ENCODE results near the gene GRIA1.

The GRIA1 gene

DNA sequence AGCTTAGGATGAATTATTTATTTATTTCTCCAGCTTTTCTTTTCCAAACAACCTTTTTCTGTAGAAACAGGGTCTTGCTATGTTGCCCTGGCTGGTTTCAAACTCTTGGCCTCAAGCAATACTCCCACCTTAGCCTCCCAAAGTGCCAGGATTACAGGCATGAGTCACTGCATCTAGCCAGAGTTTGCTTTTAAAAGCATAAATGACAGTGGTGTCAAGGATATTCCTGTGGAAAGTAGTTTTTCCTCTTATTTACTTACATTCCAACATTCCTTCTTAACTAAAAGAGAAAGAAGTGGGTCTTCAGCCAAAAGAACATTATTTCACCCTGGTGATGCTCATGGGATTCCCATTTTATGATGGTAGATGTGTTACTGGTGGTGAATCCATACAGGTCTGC is 62.4 kb downstream of the GRIA1 start:
- no peak for DNase-seq

DNA sequence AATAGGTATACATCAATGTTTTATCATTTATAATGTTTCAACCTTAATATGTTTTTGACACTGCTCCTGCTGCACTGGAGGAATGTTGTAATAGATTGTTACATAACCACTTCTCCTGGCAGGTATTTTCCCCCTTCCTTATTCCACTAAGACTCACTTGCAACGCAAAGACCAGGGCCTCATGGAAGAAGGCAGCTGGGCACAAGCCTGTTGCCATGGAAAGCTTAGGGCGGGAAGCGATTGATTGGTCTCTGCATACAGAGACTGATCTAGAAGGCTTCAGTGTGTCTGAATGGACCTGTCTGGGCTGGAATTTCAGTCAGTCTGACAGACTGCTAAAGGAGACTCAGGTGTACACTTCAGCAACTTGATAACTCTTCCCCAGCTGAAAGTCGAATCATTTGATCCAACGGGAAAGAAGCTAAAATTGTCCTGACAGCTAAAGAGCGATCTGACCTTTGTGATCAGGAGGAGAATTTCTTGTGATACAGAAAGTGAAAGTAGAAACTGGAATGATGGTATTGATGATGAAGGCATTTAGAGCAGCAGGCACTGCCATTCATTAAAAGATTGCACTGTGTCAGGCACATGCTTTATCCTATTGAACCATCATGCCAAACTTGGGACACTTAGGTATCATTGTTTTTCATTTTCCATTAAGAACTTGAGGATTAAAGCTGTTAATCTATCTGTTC is 65.1 kb downstream of the GRIA1 start:
- no peak for DNase-seq

DNA sequence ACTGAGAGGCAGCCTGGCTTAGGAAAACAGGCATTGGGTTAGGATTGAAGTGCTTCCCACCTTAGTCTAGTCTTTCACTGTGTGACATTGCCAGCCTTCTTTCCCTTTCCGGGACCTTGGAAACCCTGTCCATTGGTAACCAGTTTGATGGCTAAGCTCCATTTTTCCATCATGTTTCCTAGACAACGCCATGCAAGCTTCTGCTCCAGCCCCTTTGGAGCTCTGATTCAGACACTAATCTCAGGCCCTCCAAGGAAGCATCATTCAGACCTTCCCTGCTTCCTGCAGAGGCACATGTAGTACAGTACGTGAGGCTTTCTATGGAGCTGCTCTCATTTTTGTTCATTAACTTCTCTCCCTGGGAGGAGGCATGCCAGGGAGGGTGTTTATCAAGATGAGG is 68.5 kb downstream of the GRIA1 start:
- DNase-seq = no peak

DNA sequence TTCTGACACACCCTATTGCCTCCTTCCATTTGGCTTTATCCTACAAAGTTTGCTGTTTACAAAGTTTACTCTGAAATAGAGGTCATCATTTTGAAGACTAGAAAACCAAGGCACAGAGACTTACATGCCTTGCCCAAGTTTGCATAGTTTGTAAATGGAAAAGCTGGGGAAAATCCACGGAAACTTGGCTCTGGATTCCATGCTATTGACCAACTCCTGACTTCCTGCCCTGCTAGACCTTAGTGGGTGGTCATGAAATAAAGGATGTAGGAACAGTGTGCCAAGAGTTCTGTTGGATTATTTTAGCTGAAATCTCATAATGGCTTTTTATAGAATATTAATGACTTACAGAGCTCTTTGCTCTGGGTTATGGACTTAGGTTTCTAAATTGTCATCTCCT is 69.5 kb downstream of the GRIA1 start:
- DNase-seq = no peak

DNA sequence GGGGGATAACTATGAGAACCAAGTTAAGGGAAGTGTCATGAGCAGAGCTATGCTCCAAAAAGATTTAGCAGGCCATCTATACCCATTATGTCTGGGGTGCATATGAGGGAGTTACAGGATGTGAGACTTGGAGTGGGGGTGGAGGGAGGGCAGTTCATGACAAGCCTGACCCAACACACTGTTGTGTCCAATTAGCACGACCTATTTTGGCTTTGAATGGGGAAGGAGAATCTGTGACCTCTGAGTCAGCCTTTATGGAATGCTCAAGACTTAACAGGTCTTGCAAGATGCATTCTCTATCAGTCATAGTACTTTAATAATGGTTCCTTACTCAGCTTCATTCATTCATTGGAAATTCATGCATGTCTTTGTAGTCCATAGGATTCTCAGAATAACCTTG is 71.7 kb downstream of the GRIA1 start:
- no peak for DNase-seq

DNA sequence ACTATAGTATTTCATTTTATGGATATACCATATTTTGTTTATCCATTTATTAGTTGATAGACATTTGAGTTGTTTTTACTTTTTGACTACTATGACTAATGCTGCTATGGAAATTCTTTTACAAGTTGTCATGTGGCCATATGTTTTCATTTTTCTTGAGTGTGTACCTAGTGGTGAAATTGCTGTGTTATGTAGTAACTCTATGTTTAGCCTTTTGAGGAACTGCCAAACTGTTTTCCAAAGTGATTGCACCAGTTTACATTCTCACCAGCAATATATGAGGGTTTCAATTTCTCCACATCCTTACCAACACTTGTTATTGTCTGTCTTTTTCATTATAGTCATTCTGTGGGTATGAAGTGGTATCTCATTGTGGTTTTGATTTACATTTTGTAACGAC is 75.4 kb downstream of the GRIA1 start:
- no peak for DNase-seq

DNA sequence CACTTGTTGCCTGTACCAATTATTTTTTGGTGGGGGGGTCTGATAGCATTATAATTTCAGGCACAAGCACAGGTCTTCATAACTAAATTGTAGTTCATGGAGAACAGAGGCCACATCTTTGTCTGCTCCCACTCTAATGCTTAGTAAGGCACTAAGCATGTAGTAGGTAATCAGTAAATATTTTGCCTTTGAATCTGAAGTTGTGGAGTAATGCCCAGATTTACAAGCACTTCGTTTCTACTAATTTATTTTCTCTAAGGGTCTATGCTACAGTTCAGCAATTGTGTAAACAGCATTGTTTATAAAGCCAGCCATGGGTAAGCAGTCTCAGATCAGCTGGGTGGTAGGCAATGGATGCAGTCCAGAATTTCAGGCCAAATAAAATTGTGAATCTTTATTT is 78.6 kb downstream of the GRIA1 start:
- DNase-seq = no peak

DNA sequence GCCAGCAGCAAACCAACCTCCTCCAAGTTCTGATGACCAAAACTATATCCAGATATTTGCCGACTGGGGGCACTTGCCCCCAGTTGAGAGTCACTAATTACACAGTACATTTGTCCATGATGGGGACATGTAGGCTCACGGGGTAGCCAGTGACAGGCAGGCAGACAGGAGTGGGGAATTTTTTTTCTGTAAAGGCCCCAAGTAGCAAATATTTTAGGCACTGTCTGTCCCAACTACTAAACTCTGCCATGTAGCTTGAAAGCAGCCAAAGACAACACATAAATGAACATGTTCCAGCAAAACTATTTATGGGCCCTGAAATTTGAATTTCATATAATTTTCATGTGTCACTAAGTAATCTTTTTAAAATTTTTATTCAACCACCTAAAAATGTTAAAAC is 80.7 kb downstream of the GRIA1 start:
- peak; percentile 18 for DNase-seq

DNA sequence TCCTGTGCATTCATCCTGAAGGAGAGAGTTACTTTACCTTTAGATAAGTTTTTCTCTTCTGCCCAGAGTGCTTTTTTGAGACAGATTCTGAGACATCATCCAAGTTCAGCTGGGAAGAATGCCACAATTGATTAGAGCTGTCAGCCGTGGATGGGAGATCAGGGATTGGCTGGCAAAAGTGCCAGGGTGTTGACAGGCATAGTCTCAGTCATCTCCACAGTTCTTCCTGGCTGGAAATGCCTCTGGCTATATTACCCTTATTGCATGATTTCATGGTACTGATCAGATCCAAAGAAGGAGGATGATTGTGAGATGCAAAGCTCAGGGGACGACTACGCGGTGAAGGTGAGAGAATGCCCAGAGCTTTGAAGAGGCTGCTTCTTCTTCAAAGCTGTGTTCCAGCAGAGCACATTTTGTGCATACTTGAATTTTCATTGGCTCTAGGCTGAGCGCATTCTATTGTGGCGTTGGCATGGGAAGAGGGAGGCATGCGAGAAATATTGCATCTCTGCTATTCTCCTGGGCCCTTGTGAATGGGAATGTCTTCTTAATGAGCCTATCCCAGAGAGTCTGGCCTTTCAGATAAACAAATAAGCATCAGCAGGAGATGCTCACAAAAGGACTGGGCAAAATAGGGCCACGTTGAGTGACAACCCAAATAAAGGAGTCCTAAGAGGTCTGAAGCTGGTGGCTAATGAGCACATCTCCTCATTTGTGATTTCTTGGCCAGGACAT is 82.1 kb downstream of the GRIA1 start:
- peak; percentile 78 for DNase-seq

DNA sequence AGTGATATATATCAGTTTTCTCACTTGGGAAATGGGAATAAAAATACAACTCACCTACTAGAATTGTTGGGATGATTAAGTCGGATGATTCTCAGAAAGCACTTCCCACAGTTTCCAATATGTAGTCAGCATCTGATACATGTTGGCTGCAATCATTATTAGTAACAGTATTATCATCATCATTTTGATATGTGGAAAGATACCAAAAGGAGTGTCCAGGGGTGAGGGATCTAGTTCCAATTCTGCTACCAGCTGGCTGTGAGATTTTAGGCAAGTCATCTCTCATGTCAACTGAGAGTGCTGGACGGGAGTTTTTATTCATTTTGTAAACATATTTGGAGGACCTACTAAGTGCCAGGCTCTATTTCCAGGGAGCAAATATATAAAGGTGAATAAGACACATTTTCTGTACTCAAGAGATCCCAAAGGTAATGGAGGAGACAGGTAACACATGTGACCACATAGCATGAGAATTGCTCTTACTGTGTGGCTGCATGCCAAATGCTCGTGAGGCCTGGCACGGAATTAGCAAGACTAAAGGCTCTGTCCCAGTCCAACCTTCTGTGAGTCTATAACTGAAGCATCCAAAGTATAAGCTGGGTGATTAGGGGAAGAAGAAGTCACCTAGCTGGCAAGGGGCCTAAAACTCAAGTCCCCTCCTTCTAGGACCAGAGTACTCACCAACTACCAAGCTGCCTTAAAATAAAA is 83.0 kb downstream of the GRIA1 start:
- peak; percentile 40 for DNase-seq

DNA sequence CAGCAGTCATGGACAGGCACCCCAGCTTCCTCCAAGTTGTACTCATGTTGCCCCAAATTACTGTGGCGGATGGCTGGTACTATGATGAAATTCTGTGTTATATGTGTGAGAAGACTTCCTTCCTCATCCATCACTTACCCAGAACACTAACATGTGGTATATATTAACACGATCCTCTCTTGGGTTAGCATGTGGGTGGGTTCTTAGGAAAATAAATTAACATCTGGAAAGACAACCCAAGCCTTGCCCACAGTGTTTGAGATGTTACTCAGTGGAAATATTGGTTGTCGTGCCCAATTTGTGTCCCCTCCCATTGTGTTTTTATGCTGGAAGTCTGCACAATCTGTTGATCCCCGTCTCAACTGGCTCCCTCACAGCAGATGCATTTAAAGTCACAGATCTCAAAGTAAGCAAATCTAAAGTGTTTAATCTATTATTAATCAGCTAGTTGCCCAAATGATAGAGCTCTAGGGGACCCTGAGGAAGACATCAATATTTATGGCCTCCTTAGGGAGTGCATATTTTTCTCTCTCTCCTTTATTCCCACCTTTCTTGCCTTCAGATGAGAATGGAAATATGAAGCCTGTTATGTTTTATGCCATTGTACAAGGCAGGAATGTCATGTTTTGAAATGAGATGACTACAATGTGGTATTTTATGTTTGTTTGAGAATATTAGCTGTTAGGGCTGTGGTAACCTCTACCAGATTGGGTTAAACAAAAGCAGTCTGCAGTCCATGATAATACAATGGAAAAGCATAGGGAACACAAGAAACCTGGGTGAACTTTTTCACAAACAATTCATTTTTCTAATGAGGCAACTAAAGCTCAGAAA is 93.9 kb downstream of the GRIA1 start:
- no peak for DNase-seq

DNA sequence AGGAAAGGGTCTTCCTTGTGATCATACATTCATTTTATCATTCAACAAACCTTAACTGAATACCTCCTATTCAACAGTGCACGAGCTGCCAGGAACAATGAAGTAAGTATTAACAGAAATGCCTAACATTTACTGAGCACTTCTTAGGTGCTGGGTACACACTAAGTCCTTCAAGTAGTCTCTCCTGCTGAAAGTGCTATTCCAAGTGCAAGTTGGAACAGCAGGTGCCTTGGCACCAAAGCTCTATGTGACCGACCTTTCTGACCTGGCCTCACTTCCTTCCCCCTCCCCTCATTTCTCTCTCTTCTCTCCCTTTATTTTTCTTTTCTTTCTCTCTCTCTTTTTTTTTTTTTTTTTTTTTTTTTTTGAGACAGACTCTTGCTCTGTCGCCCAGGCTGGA is 94.5 kb downstream of the GRIA1 start:
- DNase-seq = no peak

DNA sequence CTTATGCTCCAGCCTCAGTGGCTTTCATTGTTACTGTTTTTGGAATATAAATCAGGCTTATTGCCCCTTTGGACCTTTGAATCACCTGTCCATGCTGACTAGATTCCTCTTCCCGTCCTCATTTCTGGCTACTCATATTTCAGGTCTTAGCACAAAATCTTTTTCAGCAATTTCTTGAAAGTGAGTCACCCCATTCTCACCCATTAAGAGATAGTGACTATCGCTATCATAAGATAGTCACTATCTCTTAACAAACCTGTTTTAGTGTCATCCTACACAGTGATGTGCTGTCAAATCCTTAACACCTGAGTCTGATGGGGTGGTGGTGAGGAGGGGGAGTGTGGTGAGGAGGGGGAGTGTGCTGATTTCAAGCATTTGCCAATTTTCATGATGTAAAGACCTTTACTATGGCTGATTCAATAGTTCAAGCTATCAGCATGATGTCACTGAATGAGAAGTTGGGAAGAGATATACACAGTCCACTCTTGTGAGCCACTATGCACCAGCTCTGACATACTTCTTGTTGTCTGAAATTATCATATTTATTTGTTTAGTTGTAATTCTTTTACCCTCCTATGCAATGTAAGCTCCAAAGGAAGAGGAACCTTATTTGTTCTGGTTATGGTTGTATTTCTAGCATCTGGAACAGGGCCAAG is 95.3 kb downstream of the GRIA1 start:
- no peak for DNase-seq

DNA sequence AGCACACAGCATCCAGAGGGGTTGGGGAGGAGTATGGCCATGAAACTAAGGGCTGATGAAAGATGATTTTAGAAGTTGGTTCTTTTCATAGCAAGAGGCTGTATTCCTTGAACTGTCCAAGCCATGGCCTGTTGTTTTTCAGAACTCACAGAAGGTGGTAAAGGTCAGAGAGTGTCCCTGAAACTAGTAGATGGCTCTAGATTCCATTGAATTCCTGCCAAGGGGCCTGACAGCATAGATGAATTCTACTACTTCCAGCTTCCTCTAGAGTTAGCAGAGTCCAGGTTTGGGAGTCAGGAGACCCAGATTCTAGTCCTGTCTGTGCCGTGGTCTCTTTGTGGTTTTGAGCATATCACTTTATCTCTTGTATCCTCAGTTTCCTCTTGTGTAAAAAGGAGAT is 101.6 kb downstream of the GRIA1 start:
- no peak for DNase-seq

DNA sequence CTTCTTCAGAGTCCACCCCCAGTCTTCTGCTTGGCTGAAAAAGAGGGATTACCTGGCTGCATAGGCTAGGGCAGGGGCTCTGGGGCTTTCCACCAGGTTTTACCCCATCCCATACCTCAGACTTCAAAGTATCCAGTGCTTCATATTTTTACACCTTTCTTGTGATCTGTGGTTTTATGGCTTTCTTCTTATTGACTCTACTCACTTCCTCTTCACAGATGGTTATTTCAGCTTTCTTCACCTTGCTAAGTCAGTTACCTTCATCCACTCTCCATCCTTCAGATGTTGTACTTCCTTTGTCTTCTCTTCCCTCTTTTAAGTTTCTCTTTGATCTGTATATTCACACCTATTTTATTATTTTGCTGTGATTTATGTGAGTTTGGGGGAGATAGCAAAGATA is 104.3 kb downstream of the GRIA1 start:
- no peak for DNase-seq

DNA sequence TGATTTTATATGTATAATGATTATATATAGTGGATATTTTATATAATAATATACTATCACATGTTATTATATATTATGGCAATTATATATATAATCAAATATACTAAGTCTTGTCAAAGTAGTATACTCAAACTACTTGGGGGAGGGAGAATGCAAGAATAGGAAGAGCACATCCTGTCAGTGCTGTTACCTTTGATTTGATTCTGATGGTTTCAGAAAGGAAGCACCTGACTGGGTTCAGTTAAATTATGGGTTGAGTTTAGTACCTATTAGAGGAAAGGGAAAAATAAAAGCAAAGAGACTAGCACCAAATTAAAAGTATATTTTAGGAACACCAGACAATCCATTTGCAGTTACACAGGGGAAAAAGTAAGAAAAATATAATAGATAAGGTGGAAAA is 107.6 kb downstream of the GRIA1 start:
- DNase-seq = no peak

DNA sequence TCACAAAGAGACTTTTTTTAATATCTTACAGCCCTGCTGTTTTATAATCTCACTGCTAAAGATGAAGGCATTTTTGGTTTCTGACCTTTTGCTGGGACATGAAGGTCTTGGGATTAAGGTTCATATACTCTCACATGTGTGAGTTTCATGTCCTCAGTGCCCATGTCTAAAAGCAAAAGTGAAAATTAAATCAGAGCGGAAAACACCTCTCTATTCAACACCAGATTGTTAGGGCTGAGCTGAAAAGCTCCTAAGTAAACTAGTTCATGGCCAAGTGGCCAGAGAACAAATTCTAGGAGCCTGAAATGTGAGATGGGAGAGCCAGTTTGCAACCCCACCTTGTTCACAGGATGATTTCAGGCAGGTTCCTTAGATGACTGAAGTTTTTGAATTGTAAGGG is 110.9 kb downstream of the GRIA1 start:
- DNase-seq = no peak

DNA sequence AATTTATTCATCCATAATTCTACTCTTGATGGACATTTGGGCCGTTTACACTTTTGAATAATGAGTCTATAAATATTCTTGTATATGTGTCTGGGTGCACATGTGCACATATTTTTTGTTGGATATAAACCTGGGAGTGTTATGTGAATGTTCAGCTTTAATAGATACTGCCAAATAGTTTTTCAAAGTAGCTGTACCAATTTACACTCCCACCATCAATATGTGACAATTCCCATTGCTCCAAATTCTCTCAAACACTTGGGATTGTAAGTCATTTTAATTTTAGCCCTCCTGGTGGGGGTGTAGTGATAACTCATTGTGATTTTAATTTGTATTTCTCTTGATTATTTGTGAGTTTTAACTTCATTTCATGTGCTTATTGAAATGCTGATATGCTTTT is 114.9 kb downstream of the GRIA1 start:
- no peak for DNase-seq

DNA sequence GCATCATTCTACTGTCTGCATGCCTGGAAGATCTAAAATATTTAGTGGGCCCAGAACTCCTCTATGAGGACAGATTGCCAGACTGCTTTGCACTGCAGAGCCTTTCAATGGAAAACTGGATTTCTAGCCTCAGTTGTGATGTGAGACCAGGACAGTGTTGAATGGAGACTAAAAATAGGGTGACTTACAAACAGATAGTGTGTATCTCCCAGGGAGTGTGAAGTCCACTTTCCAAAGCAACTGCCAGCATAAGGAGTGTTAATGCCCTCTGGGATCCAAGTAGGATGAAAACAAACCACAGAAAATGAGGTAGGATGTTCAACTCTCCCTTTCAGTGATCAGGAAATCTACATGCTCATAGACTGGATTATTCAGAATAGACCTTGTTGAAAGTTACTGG is 119.5 kb downstream of the GRIA1 start:
- no peak for DNase-seq

DNA sequence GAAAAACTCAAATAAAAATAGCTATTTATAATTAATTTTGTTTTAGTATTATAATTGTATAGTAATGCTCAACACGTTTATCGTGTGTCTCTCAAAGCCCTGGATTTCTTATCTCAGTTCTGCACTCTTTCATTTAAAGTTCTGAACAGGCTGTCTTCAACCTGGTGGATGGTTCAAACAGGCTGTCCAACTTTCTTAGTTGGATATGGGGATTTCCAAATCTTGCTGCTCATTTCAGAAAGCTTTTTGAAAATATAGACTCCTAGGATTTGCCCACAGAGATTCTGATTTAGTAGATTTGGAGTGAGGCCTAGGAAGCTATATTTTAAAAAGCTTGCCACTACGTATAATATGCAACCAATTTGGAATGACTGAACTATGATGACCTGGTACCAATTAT is 120.3 kb downstream of the GRIA1 start:
- DNase-seq = no peak

DNA sequence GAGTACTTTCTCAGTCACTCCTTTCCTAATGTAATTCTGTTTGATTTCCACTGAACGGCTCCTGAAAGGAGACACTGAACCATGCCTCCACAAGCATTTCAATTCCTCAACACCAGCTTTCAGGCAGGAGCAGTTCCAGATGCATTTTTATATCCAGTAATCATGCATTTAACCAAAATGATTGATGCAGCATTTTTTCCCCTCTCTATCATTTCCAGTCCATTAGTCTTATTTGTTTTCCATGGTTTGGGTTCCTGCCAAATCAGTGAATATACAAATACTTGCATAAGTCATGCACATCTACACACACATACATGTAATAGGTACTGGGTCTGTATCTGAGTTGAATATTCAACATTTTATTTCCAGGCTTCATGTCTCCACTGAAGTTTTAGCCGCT is 122.7 kb downstream of the GRIA1 start:
- no peak for DNase-seq

DNA sequence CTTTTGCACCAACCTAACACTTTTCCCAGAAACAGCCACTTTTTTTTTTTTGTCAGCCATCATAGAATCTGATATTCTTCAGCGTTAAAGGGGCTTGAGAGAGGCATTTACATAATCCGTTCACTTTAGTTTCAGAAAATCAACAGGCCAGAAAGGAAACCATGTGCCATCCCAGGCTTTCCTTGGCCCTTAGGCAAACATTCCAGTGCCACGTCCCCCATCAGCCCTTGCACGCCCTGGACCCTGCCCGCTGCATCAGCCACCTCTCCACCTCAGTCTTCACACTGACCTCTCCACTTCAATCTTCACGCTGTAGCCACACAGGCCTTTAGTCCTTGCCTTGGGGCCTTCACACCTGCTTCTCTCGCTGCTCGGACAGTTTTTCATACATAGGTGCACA is 123.2 kb downstream of the GRIA1 start:
- no peak for DNase-seq

DNA sequence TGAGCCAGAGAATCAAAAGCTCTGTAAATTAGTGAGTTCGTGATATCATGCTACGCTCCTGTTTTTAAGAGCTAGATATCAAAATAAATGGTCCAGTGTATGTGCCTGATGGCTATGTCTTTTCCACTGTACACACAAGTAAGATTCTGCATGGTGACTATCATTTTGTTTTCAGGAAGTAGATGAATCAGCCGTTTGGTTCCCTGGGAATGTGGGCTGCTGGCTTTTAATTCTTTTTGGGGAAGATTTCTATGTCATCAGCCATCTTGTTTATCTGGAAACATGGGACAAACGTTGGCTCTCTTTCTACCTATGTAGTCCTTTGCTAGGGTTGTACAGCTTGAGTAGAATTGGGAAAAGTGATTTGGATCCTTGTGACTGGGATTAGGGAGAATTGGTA is 126.7 kb downstream of the GRIA1 start:
- no peak for DNase-seq

Measured in NCI-H446 treated with DMSO at 0.1 percent for 48 hours (cell line).